Lung (tissue), 12 donors: ENCODE measurements around the gene ADAMTS18. TPM values are rescaled to one million over a fixed set of nuclear protein-coding genes. Genes with fewer than 3 reads are reported as not detected.

Experiments
- ATAC-seq: fragments of 200-7000 bp; cut with Tn5 transposase; one replicate; pipeline ENCODE4 v1.9.1; 2020; ENCODE audit warnings: moderate number of reproducible peaks; ENCODE audit not compliant: insufficient read depth, low FRiP score
- DNase-seq, 3 donors: peaks; one replicate each; pipeline ENCODE4 v3.0.0-alpha.2; 2013 to 2017
- H3K27ac ChIP-seq, 2 donors: one replicate each; pipeline ENCODE4 v1.5.1; 2013; ENCODE audit warnings: mild to moderate bottlenecking in 2 of 2, moderate library complexity in 2 of 2, control low read depth in 1 of 2, inconsistent platforms in 1 of 2, low read depth in 1 of 2, low read length in 1 of 2
- H3K27me3 ChIP-seq, 3 donors: one replicate each; pipeline ENCODE4 v1.5.1; 2013; ENCODE audit warnings: low read length in 2 of 3; ENCODE audit not compliant: control insufficient read depth in 3 of 3, insufficient read depth in 3 of 3
- H3K36me3 ChIP-seq, 4 donors: one replicate each; pipeline ENCODE4 v1.5.1; 2013; ENCODE audit warnings: low read length in 4 of 4, mild to moderate bottlenecking in 1 of 4, moderate library complexity in 1 of 4; ENCODE audit not compliant: control insufficient read depth in 4 of 4, insufficient read depth in 4 of 4
- H3K4me1 ChIP-seq, 5 donors: one replicate each; pipeline ENCODE4 v1.5.1; 2013; ENCODE audit warnings: low read length in 5 of 5, mild to moderate bottlenecking in 2 of 5, moderate library complexity in 1 of 5; ENCODE audit not compliant: control insufficient read depth in 5 of 5, insufficient read depth in 5 of 5
- H3K4me3 ChIP-seq: one replicate; pipeline ENCODE4 v1.5.1; 2013; ENCODE audit warnings: mild to moderate bottlenecking, control low read depth, moderate library complexity
- H3K9ac ChIP-seq, 2 donors: one replicate each; pipeline ENCODE4 v1.5.1; 2013; ENCODE audit warnings: low read length in 2 of 2, control low read depth in 1 of 2; ENCODE audit not compliant: insufficient read depth in 1 of 2
- H3K9me3 ChIP-seq, 4 donors: one replicate each; pipeline ENCODE4 v1.5.1; 2013; ENCODE audit warnings: low read length in 3 of 4, mild to moderate bottlenecking in 1 of 4, moderate library complexity in 1 of 4; ENCODE audit not compliant: control insufficient read depth in 4 of 4, insufficient read depth in 3 of 4
- WGBS, 2 donors: extraction: QIAGEN DNeasy Blood & Tissue Kit; methylation state at CpG; one replicate each; pipeline ENCODE4 v1.1.7; 2013; 5-methylcytosine and 5-hydroxymethylcytosine counted together
- polyA plus RNA-seq, 2 donors: library from polyadenylated mRNA; stranded (reverse); fragments of 200-250 nt; gene quantifications; one replicate each; pipeline ENCODE4 v1.2.1, GENCODE V29; 2013
- total RNA-seq, 2 donors: library from RNA; depleted of rRNA in 1 of 2; stranded (reverse); fragments of >200 nt in 1 of 2; gene quantifications; one replicate each; pipeline ENCODE4 v1.2.1, GENCODE V29; 2014 to 2021
- TF ChIP-seq, protein P1 (sequence below): IDR thresholded peaks from 2 replicates; pipeline ENCODE4 v1.5.1; 2012; ENCODE audit warnings: mild to moderate bottlenecking; ENCODE audit errors: control extremely low read depth, extremely low read depth
- donor health status: control.
- donor health status: control.
- donor health status: Bipolar disorder and iron deficiency.
- donor health status: healthy.
- donor health status: DM: yes; HTN: yes; CAD: no.

The ADAMTS18 gene
- total and polyA plus RNA-seq, 4 donors: 0.02 to 0.82 TPM; not detected in 2

DNA sequence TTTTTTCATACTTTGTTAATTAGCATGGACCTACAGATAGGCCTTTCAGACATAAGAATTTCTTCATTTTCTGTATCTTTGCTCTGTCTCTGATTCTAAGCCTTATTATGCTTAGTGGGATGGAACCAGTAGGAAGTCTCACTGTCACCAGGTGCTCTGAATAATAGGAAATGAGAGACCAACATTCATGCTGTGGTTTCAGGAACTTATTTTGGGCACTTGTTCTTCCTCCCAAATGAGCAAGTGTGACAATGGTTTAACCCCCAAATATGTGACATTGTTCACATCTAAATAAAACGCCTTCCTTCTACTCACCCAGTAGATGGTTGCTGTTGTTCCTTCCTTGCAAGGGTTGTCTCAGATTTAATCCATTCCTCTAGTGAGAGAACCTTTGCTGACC is 135.4 kb downstream of the ADAMTS18 start:
- no peak overlapping the region for H3K9ac ChIP-seq
- 77 to 84% methylated on average over 1 of the region's 1 CpG for WGBS, 2 donors
- H3K27ac ChIP-seq: no peak overlapping the region
- H3K9me3 ChIP-seq: no peaks in the 10 kb centered on the region
- TF ChIP-seq, protein P1, sequence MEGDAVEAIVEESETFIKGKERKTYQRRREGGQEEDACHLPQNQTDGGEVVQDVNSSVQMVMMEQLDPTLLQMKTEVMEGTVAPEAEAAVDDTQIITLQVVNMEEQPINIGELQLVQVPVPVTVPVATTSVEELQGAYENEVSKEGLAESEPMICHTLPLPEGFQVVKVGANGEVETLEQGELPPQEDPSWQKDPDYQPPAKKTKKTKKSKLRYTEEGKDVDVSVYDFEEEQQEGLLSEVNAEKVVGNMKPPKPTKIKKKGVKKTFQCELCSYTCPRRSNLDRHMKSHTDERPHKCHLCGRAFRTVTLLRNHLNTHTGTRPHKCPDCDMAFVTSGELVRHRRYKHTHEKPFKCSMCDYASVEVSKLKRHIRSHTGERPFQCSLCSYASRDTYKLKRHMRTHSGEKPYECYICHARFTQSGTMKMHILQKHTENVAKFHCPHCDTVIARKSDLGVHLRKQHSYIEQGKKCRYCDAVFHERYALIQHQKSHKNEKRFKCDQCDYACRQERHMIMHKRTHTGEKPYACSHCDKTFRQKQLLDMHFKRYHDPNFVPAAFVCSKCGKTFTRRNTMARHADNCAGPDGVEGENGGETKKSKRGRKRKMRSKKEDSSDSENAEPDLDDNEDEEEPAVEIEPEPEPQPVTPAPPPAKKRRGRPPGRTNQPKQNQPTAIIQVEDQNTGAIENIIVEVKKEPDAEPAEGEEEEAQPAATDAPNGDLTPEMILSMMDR: no peak
- ATAC-seq (no peak), DNase-seq (no peak)
- H3K36me3 ChIP-seq: no peaks in the 10 kb centered on the region
- H3K27me3 ChIP-seq: no peaks in the 10 kb centered on the region
- H3K4me3 ChIP-seq: no peak overlapping the region
- no peaks in the 10 kb centered on the region for H3K4me1 ChIP-seq

DNA sequence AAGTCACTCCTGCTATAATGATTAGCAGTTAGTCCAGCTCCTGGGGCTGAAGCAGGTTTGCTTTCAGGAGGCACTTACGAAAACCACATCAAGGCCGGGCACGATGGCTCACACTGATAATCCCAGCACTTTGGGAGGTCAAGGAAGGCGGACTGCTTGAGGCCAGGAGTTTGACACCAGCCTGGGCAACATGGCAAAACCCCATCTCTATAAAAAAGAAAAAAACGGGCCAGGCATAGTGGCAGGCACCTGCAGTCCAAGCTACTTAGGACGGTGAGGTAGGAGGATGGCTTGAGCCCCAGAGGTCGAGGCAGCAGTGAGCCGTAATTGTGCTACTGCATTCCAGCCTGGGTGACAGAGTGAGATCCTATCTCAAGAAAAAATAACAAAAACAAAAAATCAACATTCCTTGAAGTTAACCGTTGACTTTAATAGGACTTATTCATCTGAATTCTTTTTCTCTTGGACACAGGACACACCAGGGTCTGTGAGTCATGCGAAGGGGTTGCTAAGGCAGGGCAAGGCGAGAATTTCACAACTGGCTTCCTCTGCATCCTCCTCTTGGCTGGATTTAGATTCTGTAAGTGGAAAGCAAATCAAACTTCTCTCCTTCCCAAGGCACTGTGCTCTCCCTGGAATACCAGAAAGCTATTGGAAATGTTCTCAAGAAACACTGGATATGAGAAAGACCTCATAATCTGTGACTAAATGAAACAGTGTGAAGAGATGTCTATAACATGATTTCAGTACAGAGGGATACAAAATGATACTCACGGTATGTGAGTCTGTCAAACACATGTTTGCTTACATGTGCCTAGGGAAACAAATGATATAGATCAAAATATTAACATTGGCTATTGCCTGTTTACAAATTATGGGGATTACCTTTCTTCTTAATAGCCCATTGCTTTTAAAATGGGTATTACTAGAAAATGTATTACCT is 136.1 kb downstream of the ADAMTS18 start:
- Histone ChIP-seq H3K4me3 (no peak overlapping the region), H3K9ac (no peak overlapping the region), H3K9me3 (no peaks in the 10 kb centered on the region), H3K27me3 (no peaks in the 10 kb centered on the region), H3K36me3 (no peaks in the 10 kb centered on the region), H3K4me1 (no peaks in the 10 kb centered on the region), H3K27ac (no peak overlapping the region)
- TF ChIP-seq, protein P1: no peak
- 73 to 75% methylated on average over 12 of the region's 12 CpGs for WGBS, 2 donors
- DNase-seq (peak in 1 of 3 donors; percentile 41), ATAC-seq (no peak)

DNA sequence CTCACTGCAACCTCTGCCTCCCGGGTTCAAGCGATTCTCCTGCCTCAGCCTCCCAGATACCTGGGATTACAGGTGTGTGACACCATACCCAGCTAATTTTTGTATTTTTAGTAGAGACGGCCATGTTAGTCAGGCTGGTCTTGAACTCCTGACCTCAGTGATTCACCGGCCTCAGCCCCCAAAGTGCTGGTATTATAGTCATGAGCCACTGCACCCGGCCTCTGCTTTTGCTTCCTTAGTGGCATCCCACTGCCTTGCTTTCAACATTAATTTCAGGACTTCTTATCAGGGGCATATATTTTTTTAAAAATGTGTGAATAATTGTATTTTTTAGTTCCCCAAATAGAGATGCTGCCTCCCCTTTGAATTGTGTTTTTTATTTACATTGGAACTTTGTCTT is 136.8 kb downstream of the ADAMTS18 start:
- 86 to 95% methylated on average over 5 of the region's 5 CpGs for WGBS, 2 donors
- Histone ChIP-seq H3K9ac (no peak overlapping the region), H3K4me1 (no peaks in the 10 kb centered on the region), H3K4me3 (no peak overlapping the region), H3K9me3 (no peaks in the 10 kb centered on the region), H3K27me3 (no peaks in the 10 kb centered on the region), H3K27ac (no peak overlapping the region), H3K36me3 (no peaks in the 10 kb centered on the region)
- no peak for DNase-seq
- TF ChIP-seq, protein P1: no peak
- no peak for ATAC-seq
